LNCaP clone FGC (cell line): ENCODE data around the gene EVPLL.
"Not testable (repeated sequence)": the region's sequence is repeated elsewhere in the genome, so short reads cannot be mapped to it uniquely, and the experiment has no call there.

Experiments
- DNase-seq: peaks from one replicate; pipeline ENCODE4 v3.0.0-alpha.2; 2011; ENCODE audit warnings: low read depth
- H3K4me3 ChIP-seq: 2 replicates; pipeline ENCODE4 v1.5.1; 2011; ENCODE audit warnings: mild to moderate bottlenecking, low read depth, low read length, control low read depth
- CTCF ChIP-seq: IDR thresholded peaks from 2 replicates; pipeline ENCODE4 v1.5.1; 2012; ENCODE audit warnings: mild to moderate bottlenecking; ENCODE audit not compliant: control insufficient read depth, insufficient read depth; ENCODE audit errors: extremely low read depth

The EVPLL gene

GRCh38 chr17:18377437-18378204 is at the start of gene EVPLL:
Gene EVPLL, plus strand, starts transcription at chr17:18377778. Its CDS starts 3,160 bp downstream, at chr17:18380938.
- TF ChIP-seq CTCF, result no peak
- no peak for DNase-seq
- no peak within 1 kb of the TSS for H3K4me3 ChIP-seq

DNA sequence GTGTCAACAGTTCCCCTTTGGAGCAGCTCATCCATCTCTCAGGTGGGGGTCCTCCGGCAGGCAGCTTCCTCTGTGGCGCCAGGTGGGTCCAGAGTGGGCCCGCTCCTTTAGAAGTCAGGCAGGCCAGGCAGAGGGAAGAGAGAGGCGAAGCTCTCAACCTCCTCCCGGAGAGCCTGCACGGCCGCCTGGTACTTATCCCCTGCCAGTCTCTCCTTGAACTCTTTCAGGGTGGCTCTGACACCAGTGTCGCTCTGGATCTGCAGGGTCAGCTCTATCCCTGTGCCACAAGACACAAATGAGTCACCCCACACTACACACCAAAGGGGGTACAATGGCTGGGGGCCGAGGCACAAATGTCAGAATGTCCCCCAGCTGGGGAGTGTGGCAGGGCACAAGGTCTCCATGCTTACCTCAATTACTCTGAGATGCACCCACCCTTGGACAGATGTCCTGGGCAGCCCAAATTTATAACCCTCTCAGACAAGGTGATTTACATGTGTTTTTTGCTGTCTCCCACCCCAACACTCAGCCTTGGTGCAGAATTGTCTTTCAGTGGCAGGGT is 48.9 kb upstream of the EVPLL start:
- no peak for TF ChIP-seq CTCF
- no peak overlapping the region for H3K4me3 ChIP-seq
- DNase-seq, result no peak

DNA sequence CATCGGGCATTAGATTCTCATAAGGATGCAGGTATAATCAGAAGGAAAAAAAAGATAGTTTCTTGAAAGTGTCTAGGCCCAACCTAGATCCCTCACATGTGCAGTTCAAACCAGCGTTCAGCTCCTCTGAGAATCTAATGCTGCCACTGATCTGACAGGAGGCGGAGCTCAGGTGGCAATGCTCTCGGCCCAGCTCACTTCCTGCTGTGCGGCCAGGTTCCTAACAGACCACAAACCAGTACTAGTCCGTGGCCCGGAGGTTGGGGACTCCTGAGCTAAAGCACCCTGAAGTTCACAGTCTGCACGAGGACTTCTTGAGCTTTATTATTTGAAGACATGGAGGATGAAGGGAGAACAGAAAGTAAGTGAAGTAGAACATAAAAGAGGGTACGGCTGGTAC is 45.7 kb upstream of the EVPLL start:
- TF ChIP-seq CTCF, result no peak
- H3K4me3 ChIP-seq, result no peak overlapping the region
- no peak for DNase-seq

GRCh38 chr17:18332909-18333489 is 44.6 kb upstream of the EVPLL start:
- DNase-seq, result no peak
- no peak overlapping the region for H3K4me3 ChIP-seq
- no peak for TF ChIP-seq CTCF

DNA sequence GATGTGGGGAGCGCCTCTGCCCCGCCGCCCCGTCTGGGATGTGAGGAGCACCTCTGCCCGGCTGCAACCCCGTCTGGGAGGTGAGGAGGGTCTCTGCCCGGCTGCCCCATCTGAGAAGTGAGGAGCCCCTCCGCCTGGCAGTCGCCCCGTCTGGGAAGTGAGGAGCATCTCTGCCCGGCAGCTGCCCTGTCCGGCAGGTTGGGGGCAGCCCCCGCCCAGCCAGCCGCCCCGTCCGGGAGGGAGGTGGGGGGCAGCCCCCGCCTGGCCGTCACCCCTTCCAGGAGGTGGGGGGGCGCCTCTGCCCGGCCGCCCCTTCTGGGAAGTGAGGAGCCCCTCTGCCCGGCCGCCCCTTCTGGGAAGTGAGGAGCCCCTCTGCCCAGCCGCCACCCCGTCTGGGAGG is 39.4 kb upstream of the EVPLL start:
- not testable (repeated sequence) for DNase-seq, H3K4me3 ChIP-seq

GRCh38 chr17:18339933-18340332 is 37.6 kb upstream of the EVPLL start:
- DNase-seq, result no peak
- TF ChIP-seq CTCF, result no peak
- H3K4me3 ChIP-seq, result no peak overlapping the region

DNA sequence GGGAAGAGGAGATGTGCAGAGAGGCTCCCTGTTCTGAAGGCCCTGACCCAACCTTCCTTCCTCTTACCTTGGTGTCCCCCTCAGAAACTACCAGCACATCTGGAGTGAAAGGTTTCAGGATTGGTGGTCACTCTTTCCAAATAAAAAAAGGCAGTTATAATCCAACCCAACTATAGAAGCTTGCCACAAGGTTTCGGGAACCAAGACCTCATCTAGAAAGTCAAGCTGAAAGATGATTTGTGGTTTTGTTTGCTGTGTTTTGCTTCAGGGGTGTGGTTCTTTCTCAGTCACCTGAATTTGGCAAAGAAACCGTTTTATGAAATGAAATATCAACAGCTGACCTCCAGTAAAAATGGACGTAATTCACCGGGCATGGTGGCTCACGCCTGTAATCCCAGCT is 33.6 kb upstream of the EVPLL start:
- no peak for TF ChIP-seq CTCF
- H3K4me3 ChIP-seq, result no peak overlapping the region
- DNase-seq, result no peak
